HCT116 (cell line): ENCODE results near the gene PLCD1.

Experiments
- EZH2phosphoT487 ChIP-seq: fragments of 200-600 bp; IDR thresholded peaks from 2 replicates; pipeline ENCODE4 v1.6.1; 2018; ENCODE audit warnings: antibody characterized with exemption, borderline replicate concordance
- JUND ChIP-seq: IDR thresholded peaks from 2 replicates; pipeline ENCODE4 v1.6.1; 2012
- POLR2A ChIP-seq: IDR thresholded peaks from 2 replicates; pipeline ENCODE4 v1.7.0; 2011; ENCODE audit warnings: borderline replicate concordance; ENCODE audit not compliant: insufficient read depth, insufficient read length; ENCODE audit errors: extremely low read depth
- POLR2AphosphoS5 ChIP-seq: IDR thresholded peaks from 2 replicates; pipeline ENCODE4 v1.6.1; 2011; ENCODE audit warnings: mild to moderate bottlenecking, low read depth, low read length, moderate library complexity
- REST ChIP-seq: IDR thresholded peaks from 2 replicates; pipeline ENCODE4 v1.6.1; 2012; ENCODE audit warnings: low read depth
- SP1 ChIP-seq: IDR thresholded peaks from 2 replicates; pipeline ENCODE4 v1.6.1; 2012; ENCODE audit warnings: low read depth
- SRF ChIP-seq: IDR thresholded peaks from 2 replicates; pipeline ENCODE4 v1.6.1; 2012; ENCODE audit warnings: low read depth
- YY1 ChIP-seq: IDR thresholded peaks from 2 replicates; pipeline ENCODE4 v1.6.1; 2011; ENCODE audit warnings: low read length, low read depth, moderate library complexity, mild to moderate bottlenecking; ENCODE audit not compliant: insufficient replicate concordance; ENCODE audit errors: extremely low read depth
- TF ChIP-seq, protein P1 (sequence below), 3 experiments: fragments of 200-600 bp in 1 of 3; sonication (generic) in 1 of 3; IDR thresholded peaks in 2 of 3; conservative IDR thresholded peaks in 1 of 3; 2 replicates each; pipeline ENCODE4 v1.5.1; 2012 to 2017; ENCODE audit warnings: low read depth in 2 of 3, low read length in 2 of 3, antibody characterized with exemption in 1 of 3, borderline replicate concordance in 1 of 3, control low read depth in 1 of 3, mild to moderate bottlenecking in 1 of 3, mixed read lengths in 1 of 3, mixed run types in 1 of 3, moderate library complexity in 1 of 3; ENCODE audit not compliant: insufficient read depth in 1 of 3

DNA sequence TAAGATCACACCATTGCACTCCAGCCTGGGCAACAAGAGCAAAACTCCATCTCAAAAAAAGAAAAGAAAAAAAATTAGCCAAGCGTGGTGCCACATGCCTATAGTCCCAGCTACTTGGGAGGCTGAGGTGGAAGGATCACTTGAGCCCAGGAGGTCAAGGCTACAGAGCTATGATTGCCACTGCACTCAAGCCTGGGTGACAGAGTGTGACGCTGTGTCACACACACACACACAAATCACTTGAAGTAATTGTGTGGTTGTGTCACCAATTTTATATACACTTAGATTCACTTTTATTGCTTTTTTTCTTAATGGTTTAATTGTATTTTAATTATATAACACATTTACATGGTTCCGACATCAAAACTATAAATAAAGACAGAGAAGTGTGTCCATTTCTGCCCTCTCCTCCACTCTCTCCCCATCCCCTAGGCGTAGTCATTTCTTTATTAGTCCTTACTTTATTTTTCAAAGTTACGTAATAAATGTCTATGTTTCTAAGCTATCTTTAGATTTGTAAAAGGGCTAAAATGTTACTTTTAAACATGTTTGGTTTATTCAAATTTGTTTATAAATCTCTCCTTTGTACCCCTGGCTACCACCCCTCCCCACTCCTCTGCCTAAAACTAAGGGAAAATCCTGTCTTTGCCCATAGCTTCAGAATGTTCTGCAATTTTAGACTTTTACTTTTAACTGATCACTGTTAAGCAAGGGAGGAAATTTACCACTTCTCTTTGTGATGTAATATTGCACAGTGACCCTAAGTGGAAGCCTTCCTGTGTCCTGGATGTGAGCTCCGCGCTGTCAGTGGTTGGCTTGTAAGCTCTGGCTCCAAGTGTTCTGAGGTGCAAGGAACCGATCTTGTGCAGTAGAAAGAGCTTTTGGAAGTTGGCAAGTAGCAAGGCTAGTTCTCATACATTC is 49.6 kb downstream of the PLCD1 start:
- TF ChIP-seq, protein P1, sequence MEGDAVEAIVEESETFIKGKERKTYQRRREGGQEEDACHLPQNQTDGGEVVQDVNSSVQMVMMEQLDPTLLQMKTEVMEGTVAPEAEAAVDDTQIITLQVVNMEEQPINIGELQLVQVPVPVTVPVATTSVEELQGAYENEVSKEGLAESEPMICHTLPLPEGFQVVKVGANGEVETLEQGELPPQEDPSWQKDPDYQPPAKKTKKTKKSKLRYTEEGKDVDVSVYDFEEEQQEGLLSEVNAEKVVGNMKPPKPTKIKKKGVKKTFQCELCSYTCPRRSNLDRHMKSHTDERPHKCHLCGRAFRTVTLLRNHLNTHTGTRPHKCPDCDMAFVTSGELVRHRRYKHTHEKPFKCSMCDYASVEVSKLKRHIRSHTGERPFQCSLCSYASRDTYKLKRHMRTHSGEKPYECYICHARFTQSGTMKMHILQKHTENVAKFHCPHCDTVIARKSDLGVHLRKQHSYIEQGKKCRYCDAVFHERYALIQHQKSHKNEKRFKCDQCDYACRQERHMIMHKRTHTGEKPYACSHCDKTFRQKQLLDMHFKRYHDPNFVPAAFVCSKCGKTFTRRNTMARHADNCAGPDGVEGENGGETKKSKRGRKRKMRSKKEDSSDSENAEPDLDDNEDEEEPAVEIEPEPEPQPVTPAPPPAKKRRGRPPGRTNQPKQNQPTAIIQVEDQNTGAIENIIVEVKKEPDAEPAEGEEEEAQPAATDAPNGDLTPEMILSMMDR (IDR thresholded peaks at IDR 0.05 in 2 of 3, conservative IDR thresholded peaks at IDR 0.05 in 1 of 3; ENCODE audit: borderline replicate concordance in 1 of 3, insufficient read depth in 1 of 3, low read depth in 2 of 3, low read length in 2 of 3), result no peak
- TF ChIP-seq YY1 (no peak), SP1 (no peak), POLR2A (no peak), POLR2AphosphoS5 (no peak), EZH2phosphoT487 (no peak), JUND (no peak), REST (no peak), SRF (no peak)
